Astrocyte of the spinal cord (primary cell): Measurements from ENCODE around the gene S100A13.
"Not testable (repeated sequence)": the region's sequence is repeated elsewhere in the genome, so short reads cannot be mapped to it uniquely, and the experiment has no call there.

Experiments
- DNase-seq: peaks from one replicate; pipeline ENCODE4 v3.0.0; 2011; ENCODE audit warnings: low read depth, low spot score
- H3K4me3 ChIP-seq: 2 replicates; pipeline ENCODE4 v1.5.1; 2011; ENCODE audit warnings: low read depth, mild to moderate bottlenecking, low read length, moderate library complexity
- CTCF ChIP-seq: IDR thresholded peaks from 2 replicates; pipeline ENCODE4 v1.5.1; 2012; ENCODE audit warnings: low read depth, mild to moderate bottlenecking, low read length, inconsistent platforms
- in situ Hi-C: cut with HindIII; loops from 2 replicates; pipeline ENCODE4 v1.10.0; 2017; ENCODE audit warnings: low sequenced_read_pairs

Gene S100A13

GRCh38 chr1:153585006-153585405 is 42.3 kb downstream of the S100A13 start:
- TF ChIP-seq CTCF = no peak
- in situ Hi-C loops = no loop called here
- no peak for DNase-seq
- H3K4me3 ChIP-seq = no peak overlapping the region

GRCh38 chr1:153583976-153584375 is 43.3 kb downstream of the S100A13 start:
- no peak for DNase-seq
- H3K4me3 ChIP-seq = no peak overlapping the region
- in situ Hi-C loops = no loop called here
- no peak for TF ChIP-seq CTCF

- H3K4me3 ChIP-seq, in situ Hi-C loops, DNase-seq: not testable (repeated sequence)
Observed at GRCh38 chr1:153583514-153583913, 43.8 kb downstream of the S100A13 start.

GRCh38 chr1:153582836-153583235 is 44.5 kb downstream of the S100A13 start:
- DNase-seq, H3K4me3 ChIP-seq, in situ Hi-C loops: not testable (repeated sequence)

- no peak for TF ChIP-seq CTCF
- DNase-seq = no peak
- in situ Hi-C loops = no loop called here
Observed at GRCh38 chr1:153578936-153579335, 48.4 kb downstream of the S100A13 start.

GRCh38 chr1:153578490-153578889 is 48.8 kb downstream of the S100A13 start:
- no peak for TF ChIP-seq CTCF
- in situ Hi-C loops = no loop called here
- H3K4me3 ChIP-seq = no peak overlapping the region
- DNase-seq = no peak

More at GRCh38 chr1:153578936-153579335, 48.4 kb downstream of the S100A13 start:
- H3K4me3 ChIP-seq = no peak overlapping the region

GRCh38 chr1:153577624-153578051 is 49.7 kb downstream of the S100A13 start:
- no peak overlapping the region for H3K4me3 ChIP-seq
- in situ Hi-C loops = no loop called here
- TF ChIP-seq CTCF = no peak
- DNase-seq = no peak

- no peak overlapping the region for H3K4me3 ChIP-seq
- in situ Hi-C loops = no loop called here
- no peak for TF ChIP-seq CTCF
- no peak for DNase-seq
Observed at GRCh38 chr1:153577138-153577537, 50.2 kb downstream of the S100A13 start.

GRCh38 chr1:153575497-153575896 is 51.8 kb downstream of the S100A13 start:
- DNase-seq, in situ Hi-C loops, H3K4me3 ChIP-seq: not testable (repeated sequence)

GRCh38 chr1:153575081-153575491 is 52.2 kb downstream of the S100A13 start:
- H3K4me3 ChIP-seq, in situ Hi-C loops: not testable (repeated sequence)

More at GRCh38 chr1:153575081-153575491, 52.2 kb downstream of the S100A13 start:
- DNase-seq = not testable (repeated sequence)
